Measurements from ENCODE around the gene PDE6B.

GRCh38 chr4:664713-665231 lies 39.4 kb downstream of the PDE6B start:
- TF ChIP-seq CTCF (IDR thresholded peaks at IDR 0.05; ENCODE audit: poor library complexity): no peak
- no peak for TF ChIP-seq EZH2 (IDR thresholded peaks at IDR 0.05; ENCODE audit: borderline replicate concordance)
- TF ChIP-seq EZH2phosphoT487 (IDR thresholded peaks at IDR 0.05; ENCODE audit: low read depth, severe bottlenecking, unreplicated experiment): no peak
